ENCODE data around the gene VEGFB.

- TF ChIP-seq CTCF (IDR thresholded peaks at IDR 0.05; ENCODE audit: extremely low read depth in 1 of 2, insufficient read depth in 1 of 2, low read depth in 1 of 2, low read length in 2 of 2) (peak; percentile 3 to 13), POLR2A (IDR thresholded peaks at IDR 0.05; ENCODE audit: low read depth, low read length) (peak; percentile 90), EZH2 (IDR thresholded peaks at IDR 0.05; ENCODE audit: borderline replicate concordance, low read depth, low read length, severe bottlenecking) (no peak), MYC (IDR thresholded peaks at IDR 0.05; ENCODE audit: low read depth, low read length) (no peak), MAX (IDR thresholded peaks at IDR 0.05; ENCODE audit: insufficient read depth, insufficient read length) (no peak)
These were observed 8.5 kb upstream of the VEGFB start, which contains the start of the genes NUDT22 and TRPT1 for GRCh38 chr11:64225608-64226506.
